Measurements from ENCODE around the gene NFKBIL1.

The NFKBIL1 gene

DNA sequence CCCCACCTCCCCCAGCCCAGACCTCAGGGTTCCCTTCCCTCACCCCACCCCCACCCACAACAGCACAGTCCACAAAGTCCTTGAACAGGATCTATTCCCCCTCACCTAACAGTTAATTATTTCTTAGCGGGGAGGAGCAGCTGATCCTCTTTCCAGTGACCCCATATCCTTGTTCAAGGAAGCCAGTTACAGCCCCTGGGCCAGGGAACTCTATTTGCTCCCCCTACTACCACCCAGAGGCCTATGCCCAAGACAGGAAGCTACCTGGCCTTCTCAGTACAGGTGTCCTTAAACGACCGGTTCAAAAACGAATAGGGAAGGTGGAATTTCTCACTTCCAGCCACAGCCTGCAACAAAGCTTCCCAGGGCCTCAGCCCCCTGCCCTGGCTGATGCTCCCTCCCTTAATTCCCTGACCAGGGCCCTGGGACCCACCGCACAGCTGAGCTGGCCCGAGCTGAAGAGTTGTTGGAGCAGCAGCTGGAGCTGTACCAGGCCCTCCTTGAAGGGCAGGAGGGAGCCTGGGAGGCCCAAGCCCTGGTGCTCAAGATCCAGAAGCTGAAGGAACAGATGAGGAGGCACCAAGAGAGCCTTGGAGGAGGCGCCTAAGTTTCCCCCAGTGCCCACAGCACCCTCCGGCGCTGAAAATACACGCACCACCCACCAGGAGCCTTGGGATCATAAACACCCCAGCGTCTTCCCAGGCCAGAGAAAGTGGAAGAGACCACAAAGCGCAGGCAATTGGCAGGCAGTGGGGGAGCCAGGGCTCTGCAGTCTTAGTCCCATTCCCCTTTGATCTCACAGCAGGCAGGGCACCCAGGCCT is 17.9 kb upstream of the NFKBIL1 start:
- H4K20me1 ChIP-seq (ENCODE audit: insufficient read depth, low read length): peaks cover 24% of the 10 kb centered on the region
- no peak overlapping the region for H3K27ac ChIP-seq (ENCODE audit: low read length)
- H3K4me1 ChIP-seq (ENCODE audit: low read length): no peaks in the 10 kb centered on the region
- no peaks in the 10 kb centered on the region for H3K27me3 ChIP-seq (ENCODE audit: low read depth, low read length)
- no peak overlapping the region for H3K9ac ChIP-seq (ENCODE audit: low read length)
- H3K79me2 ChIP-seq (ENCODE audit: low read length): peaks cover 2% of the 10 kb centered on the region; the same call in 1 of the 2 replicates
- H3K9me3 ChIP-seq (ENCODE audit: insufficient read depth, low read length): no peaks in the 10 kb centered on the region
- no peak overlapping the region for H2AFZ ChIP-seq (ENCODE audit: low read depth, low read length)
- H3K36me3 ChIP-seq (replicated peaks; ENCODE audit: low read depth, low read length): peaks cover 25% of the 10 kb centered on the region
- no peak for TF ChIP-seq EZH2phosphoT487 (IDR thresholded peaks at IDR 0.05; ENCODE audit: low read depth)
- TF ChIP-seq, protein P1, sequence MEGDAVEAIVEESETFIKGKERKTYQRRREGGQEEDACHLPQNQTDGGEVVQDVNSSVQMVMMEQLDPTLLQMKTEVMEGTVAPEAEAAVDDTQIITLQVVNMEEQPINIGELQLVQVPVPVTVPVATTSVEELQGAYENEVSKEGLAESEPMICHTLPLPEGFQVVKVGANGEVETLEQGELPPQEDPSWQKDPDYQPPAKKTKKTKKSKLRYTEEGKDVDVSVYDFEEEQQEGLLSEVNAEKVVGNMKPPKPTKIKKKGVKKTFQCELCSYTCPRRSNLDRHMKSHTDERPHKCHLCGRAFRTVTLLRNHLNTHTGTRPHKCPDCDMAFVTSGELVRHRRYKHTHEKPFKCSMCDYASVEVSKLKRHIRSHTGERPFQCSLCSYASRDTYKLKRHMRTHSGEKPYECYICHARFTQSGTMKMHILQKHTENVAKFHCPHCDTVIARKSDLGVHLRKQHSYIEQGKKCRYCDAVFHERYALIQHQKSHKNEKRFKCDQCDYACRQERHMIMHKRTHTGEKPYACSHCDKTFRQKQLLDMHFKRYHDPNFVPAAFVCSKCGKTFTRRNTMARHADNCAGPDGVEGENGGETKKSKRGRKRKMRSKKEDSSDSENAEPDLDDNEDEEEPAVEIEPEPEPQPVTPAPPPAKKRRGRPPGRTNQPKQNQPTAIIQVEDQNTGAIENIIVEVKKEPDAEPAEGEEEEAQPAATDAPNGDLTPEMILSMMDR (IDR thresholded peaks at IDR 0.05; ENCODE audit: low read depth, low read length): no peak
- H3K4me2 ChIP-seq (ENCODE audit: low read length): no peak overlapping the region
- no peak overlapping the region for H3K4me3 ChIP-seq (ENCODE audit: low read length)

DNA sequence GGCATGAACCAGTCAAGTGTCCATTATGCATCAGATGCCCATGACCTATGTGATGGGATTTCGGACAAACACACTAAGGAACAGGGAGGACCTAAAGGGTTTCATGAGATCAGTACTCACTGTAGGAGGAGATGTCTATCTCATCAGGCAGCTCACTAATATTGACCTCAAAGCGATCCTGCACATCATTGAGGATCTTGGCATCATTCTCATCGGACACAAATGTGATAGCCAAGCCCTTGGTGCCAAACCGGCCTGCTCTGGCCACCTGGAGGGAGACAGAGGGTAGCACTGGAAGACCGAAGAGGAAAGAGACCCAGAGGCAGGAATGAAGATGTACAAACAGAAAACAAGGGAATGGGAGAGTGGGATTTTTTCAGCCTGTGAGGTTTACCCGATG is 16.7 kb upstream of the NFKBIL1 start:
- H3K36me3 ChIP-seq (replicated peaks; ENCODE audit: low read depth, low read length): peaks cover 36% of the 10 kb centered on the region
- H3K9me3 ChIP-seq (ENCODE audit: insufficient read depth, low read length): no peaks in the 10 kb centered on the region
- no peak for TF ChIP-seq EZH2phosphoT487 (IDR thresholded peaks at IDR 0.05; ENCODE audit: low read depth)
- peaks cover 33% of the 10 kb centered on the region for H4K20me1 ChIP-seq (ENCODE audit: insufficient read depth, low read length)
- no peak overlapping the region for H3K27ac ChIP-seq (ENCODE audit: low read length)
- H3K4me1 ChIP-seq (ENCODE audit: low read length): no peaks in the 10 kb centered on the region
- H3K27me3 ChIP-seq (ENCODE audit: low read depth, low read length): no peaks in the 10 kb centered on the region
- no peak overlapping the region for H2AFZ ChIP-seq (ENCODE audit: low read depth, low read length)
- H3K4me3 ChIP-seq (ENCODE audit: low read length): no peak overlapping the region
- H3K4me2 ChIP-seq (ENCODE audit: low read length): no peak overlapping the region
- no peak overlapping the region for H3K9ac ChIP-seq (ENCODE audit: low read length)
- H3K79me2 ChIP-seq (ENCODE audit: low read length): peaks cover 12% of the 10 kb centered on the region

DNA sequence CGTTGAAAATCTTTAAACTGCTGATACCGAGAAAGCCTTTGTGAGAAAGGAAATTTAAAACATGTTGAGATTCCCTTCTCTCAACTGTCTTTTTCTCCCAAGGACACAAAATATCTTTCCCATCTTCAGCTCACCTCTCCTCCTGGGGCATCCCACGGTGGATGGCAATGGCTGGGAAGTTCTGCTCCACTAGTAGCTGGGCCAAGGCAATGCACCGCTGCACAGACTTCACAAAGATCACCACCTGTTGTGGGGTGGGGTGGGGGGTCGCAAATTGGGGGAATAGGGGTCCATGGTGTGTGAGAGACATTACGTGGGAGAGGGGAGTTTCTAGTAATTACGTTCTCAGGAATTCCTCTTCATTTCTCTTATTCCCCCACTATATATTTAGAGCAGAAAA is 16.2 kb upstream of the NFKBIL1 start:
- H3K9ac ChIP-seq (ENCODE audit: low read length): no peak overlapping the region
- no peak overlapping the region for H3K27ac ChIP-seq (ENCODE audit: low read length)
- no peak overlapping the region for H2AFZ ChIP-seq (ENCODE audit: low read depth, low read length)
- peaks cover 17% of the 10 kb centered on the region for H3K79me2 ChIP-seq (ENCODE audit: low read length)
- H4K20me1 ChIP-seq (ENCODE audit: insufficient read depth, low read length): peaks cover 38% of the 10 kb centered on the region
- no peak overlapping the region for H3K4me2 ChIP-seq (ENCODE audit: low read length)
- H3K9me3 ChIP-seq (ENCODE audit: insufficient read depth, low read length): no peaks in the 10 kb centered on the region
- no peak overlapping the region for H3K4me3 ChIP-seq (ENCODE audit: low read length)
- no peaks in the 10 kb centered on the region for H3K4me1 ChIP-seq (ENCODE audit: low read length)
- no peaks in the 10 kb centered on the region for H3K27me3 ChIP-seq (ENCODE audit: low read depth, low read length)
- peaks cover 41% of the 10 kb centered on the region for H3K36me3 ChIP-seq (replicated peaks; ENCODE audit: low read depth, low read length)
- TF ChIP-seq, protein P1 (IDR thresholded peaks at IDR 0.05; ENCODE audit: low read depth, low read length): no peak
- no peak for TF ChIP-seq EZH2phosphoT487 (IDR thresholded peaks at IDR 0.05; ENCODE audit: low read depth)

DNA sequence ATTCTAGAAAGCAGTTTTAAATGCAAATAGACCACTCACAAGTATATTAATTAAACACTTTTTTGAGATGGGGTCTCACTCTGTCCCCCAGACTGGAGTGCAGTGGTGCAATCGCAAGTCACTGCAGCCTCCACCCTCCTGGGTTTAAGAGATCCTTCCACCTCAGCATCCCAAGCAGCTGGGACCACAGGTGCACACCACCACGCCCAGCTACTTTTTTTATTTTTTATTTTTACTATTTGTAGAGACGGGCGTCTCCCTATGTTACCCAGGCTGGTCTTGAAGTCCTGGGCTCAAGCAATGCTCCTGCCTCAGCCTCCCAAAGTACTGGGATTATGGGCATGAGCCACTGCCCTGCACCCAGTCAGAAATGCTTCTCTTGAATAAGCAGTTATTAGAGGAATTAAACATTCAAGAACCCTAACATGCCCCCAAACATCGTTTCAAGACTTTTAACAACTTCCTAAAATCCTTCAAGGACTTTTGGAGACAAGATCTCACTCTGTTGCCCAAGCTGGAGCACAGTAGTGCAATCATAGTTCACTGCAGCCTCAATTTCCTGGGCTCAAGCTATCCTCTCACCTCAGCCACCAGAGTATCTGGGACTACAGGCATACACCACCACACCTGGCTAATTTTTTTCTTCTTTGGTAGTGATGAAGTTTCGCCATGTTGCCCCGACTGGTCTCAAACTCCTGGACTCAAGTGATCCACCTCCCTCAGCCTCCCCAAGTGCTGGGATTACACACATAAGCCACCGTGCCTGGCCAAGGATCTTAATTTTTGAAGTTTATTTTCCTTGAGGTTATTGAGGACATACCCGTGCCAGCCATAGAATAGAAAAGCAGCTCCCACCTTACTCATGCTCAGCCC is 15.4 kb upstream of the NFKBIL1 start:
- peaks cover 44% of the 10 kb centered on the region for H4K20me1 ChIP-seq (ENCODE audit: insufficient read depth, low read length)
- no peak overlapping the region for H2AFZ ChIP-seq (ENCODE audit: low read depth, low read length)
- no peaks in the 10 kb centered on the region for H3K4me1 ChIP-seq (ENCODE audit: low read length)
- H3K4me2 ChIP-seq (ENCODE audit: low read length): no peak overlapping the region
- H3K79me2 ChIP-seq (ENCODE audit: low read length): peaks cover 24% of the 10 kb centered on the region
- peaks cover 46% of the 10 kb centered on the region for H3K36me3 ChIP-seq (replicated peaks; ENCODE audit: low read depth, low read length)
- H3K9me3 ChIP-seq (ENCODE audit: insufficient read depth, low read length): no peaks in the 10 kb centered on the region
- H3K27ac ChIP-seq (ENCODE audit: low read length): no peak overlapping the region
- H3K4me3 ChIP-seq (ENCODE audit: low read length): no peak overlapping the region
- H3K27me3 ChIP-seq (ENCODE audit: low read depth, low read length): no peaks in the 10 kb centered on the region
- H3K9ac ChIP-seq (ENCODE audit: low read length): no peak overlapping the region
- TF ChIP-seq, protein P1 (IDR thresholded peaks at IDR 0.05; ENCODE audit: low read depth, low read length): no peak
- TF ChIP-seq EZH2phosphoT487 (IDR thresholded peaks at IDR 0.05; ENCODE audit: low read depth): no peak

All from OCI-LY3 (cell line).